Lung (tissue), 12 donors: ENCODE results near the gene TMPRSS3. TPM values are rescaled to one million over a fixed set of nuclear protein-coding genes. Genes with fewer than 3 reads are reported as not detected.

Source experiments
- ATAC-seq: fragments of 200-7000 bp; cut with Tn5 transposase; one replicate; pipeline ENCODE4 v1.9.1; 2020; ENCODE audit warnings: moderate number of reproducible peaks; ENCODE audit not compliant: insufficient read depth, low FRiP score
- DNase-seq, 3 donors: peaks; one replicate each; pipeline ENCODE4 v3.0.0-alpha.2; 2013 to 2017
- H3K27ac ChIP-seq, 2 donors: one replicate each; pipeline ENCODE4 v1.5.1; 2013; ENCODE audit warnings: mild to moderate bottlenecking in 2 of 2, moderate library complexity in 2 of 2, control low read depth in 1 of 2, inconsistent platforms in 1 of 2, low read depth in 1 of 2, low read length in 1 of 2
- H3K27me3 ChIP-seq, 3 donors: one replicate each; pipeline ENCODE4 v1.5.1; 2013; ENCODE audit warnings: low read length in 2 of 3; ENCODE audit not compliant: control insufficient read depth in 3 of 3, insufficient read depth in 3 of 3
- H3K36me3 ChIP-seq, 4 donors: one replicate each; pipeline ENCODE4 v1.5.1; 2013; ENCODE audit warnings: low read length in 4 of 4, mild to moderate bottlenecking in 1 of 4, moderate library complexity in 1 of 4; ENCODE audit not compliant: control insufficient read depth in 4 of 4, insufficient read depth in 4 of 4
- H3K4me1 ChIP-seq, 5 donors: one replicate each; pipeline ENCODE4 v1.5.1; 2013; ENCODE audit warnings: low read length in 5 of 5, mild to moderate bottlenecking in 2 of 5, moderate library complexity in 1 of 5; ENCODE audit not compliant: control insufficient read depth in 5 of 5, insufficient read depth in 5 of 5
- H3K4me3 ChIP-seq: one replicate; pipeline ENCODE4 v1.5.1; 2013; ENCODE audit warnings: mild to moderate bottlenecking, control low read depth, moderate library complexity
- H3K9ac ChIP-seq, 2 donors: one replicate each; pipeline ENCODE4 v1.5.1; 2013; ENCODE audit warnings: low read length in 2 of 2, control low read depth in 1 of 2; ENCODE audit not compliant: insufficient read depth in 1 of 2
- H3K9me3 ChIP-seq, 4 donors: one replicate each; pipeline ENCODE4 v1.5.1; 2013; ENCODE audit warnings: low read length in 3 of 4, mild to moderate bottlenecking in 1 of 4, moderate library complexity in 1 of 4; ENCODE audit not compliant: control insufficient read depth in 4 of 4, insufficient read depth in 3 of 4
- CTCF ChIP-seq: IDR thresholded peaks from 2 replicates; pipeline ENCODE4 v1.5.1; 2012; ENCODE audit warnings: mild to moderate bottlenecking; ENCODE audit errors: control extremely low read depth, extremely low read depth
- WGBS, 2 donors: extraction: QIAGEN DNeasy Blood & Tissue Kit; methylation state at CpG; one replicate each; pipeline ENCODE4 v1.1.7; 2013; 5-methylcytosine and 5-hydroxymethylcytosine counted together
- polyA plus RNA-seq, 2 donors: library from polyadenylated mRNA; stranded (reverse); fragments of 200-250 nt; gene quantifications; one replicate each; pipeline ENCODE4 v1.2.1, GENCODE V29; 2013
- total RNA-seq, 2 donors: library from RNA; depleted of rRNA in 1 of 2; stranded (reverse); fragments of >200 nt in 1 of 2; gene quantifications; one replicate each; pipeline ENCODE4 v1.2.1, GENCODE V29; 2014 to 2021
- donor health status: control.
- donor health status: control.
- donor health status: Bipolar disorder and iron deficiency.
- donor health status: healthy.
- donor health status: DM: yes; HTN: yes; CAD: no.

TMPRSS3 gene
- total and polyA plus RNA-seq, 4 donors: 2.1 to 7.9 (median 4.2) TPM

- H3K9ac ChIP-seq: no peak overlapping the region
- peaks cover 0 to 7% (median 1%) of the 10 kb centered on the region in 4 donors for H3K9me3 ChIP-seq
- H3K36me3 ChIP-seq: no peaks in the 10 kb centered on the region
- 78 to 83% methylated on average over 17 of the region's 17 CpGs for whole genome bisulfite sequencing, 2 donors
- H3K27me3 ChIP-seq: no peaks in the 10 kb centered on the region
- no peak overlapping the region for H3K4me3 ChIP-seq
- H3K4me1 ChIP-seq: peaks cover 0 to 13% (median 0%) of the 10 kb centered on the region in 5 donors
- no peak for ATAC-seq
- no peak for TF ChIP-seq CTCF
- no peak for DNase-seq
- no peak overlapping the region for H3K27ac ChIP-seq
Measured at GRCh38 chr21:42379426-42380215, 16.2 kb downstream of the TMPRSS3 start.

GRCh38 chr21:42378418-42378817, 17.4 kb downstream of the TMPRSS3 start:
- peaks cover 0 to 7% (median 0%) of the 10 kb centered on the region in 5 donors for H3K4me1 ChIP-seq
- H3K4me3 ChIP-seq: no peak overlapping the region
- no peaks in the 10 kb centered on the region for H3K36me3 ChIP-seq
- 79 to 80% methylated on average over 8 of the region's 8 CpGs for WGBS, 2 donors
- no peak for DNase-seq
- no peak overlapping the region for H3K27ac ChIP-seq
- ATAC-seq: no peak
- H3K9ac ChIP-seq: no peak overlapping the region
- no peaks in the 10 kb centered on the region for H3K27me3 ChIP-seq
- TF ChIP-seq CTCF: no peak
- H3K9me3 ChIP-seq: peaks cover 0 to 7% (median 1%) of the 10 kb centered on the region in 4 donors

- H3K27me3 ChIP-seq: no peaks in the 10 kb centered on the region
- no peak for ATAC-seq
- no peak overlapping the region for H3K27ac ChIP-seq
- no peak overlapping the region for H3K9ac ChIP-seq
- WGBS, 2 donors: 91 to 93% methylated on average over 5 of the region's 5 CpGs
- peaks cover 0 to 7% (median 1%) of the 10 kb centered on the region in 4 donors for H3K9me3 ChIP-seq
- peaks cover 0 to 7% (median 0%) of the 10 kb centered on the region in 5 donors for H3K4me1 ChIP-seq
- DNase-seq: no peak
- TF ChIP-seq CTCF: no peak
- H3K4me3 ChIP-seq: no peak overlapping the region
- no peaks in the 10 kb centered on the region for H3K36me3 ChIP-seq
Measured at GRCh38 chr21:42377951-42378340, 17.9 kb downstream of the TMPRSS3 start.
